ENCODE results near the gene ADCY1.

GRCh38 chr7:45658716-45659495, 84.7 kb downstream of the ADCY1 start:
- TF ChIP-seq ZBTB33 (IDR thresholded peaks at IDR 0.05) (no peak), MAX (IDR thresholded peaks at IDR 0.05) (no peak)

Data from liver (tissue), 1 donor.